ENCODE data around the gene PLXDC2. TPM values are rescaled to one million over a fixed set of nuclear protein-coding genes. Genes with fewer than 3 reads are reported as not detected.

Gene PLXDC2
- total RNA-seq, 1 donor from 2014 or later = 73.1 TPM

GRCh38 chr10:20265146-20265545 lies 448.9 kb downstream of the PLXDC2 start:
- Mint-ChIP-seq H3K4me3 (ENCODE audit: unreplicated experiment) (no peak overlapping the region), H3K4me1 (ENCODE audit: unreplicated experiment) (no peaks in the 10 kb centered on the region), H3K27ac (ENCODE audit: unreplicated experiment) (no peak overlapping the region), H3K36me3 (ENCODE audit: low read depth, unreplicated experiment) (peaks cover 5% of the 10 kb centered on the region), H3K27me3 (ENCODE audit: unreplicated experiment) (peaks cover 4% of the 10 kb centered on the region), H3K9me3 (ENCODE audit: unreplicated experiment) (no peaks in the 10 kb centered on the region)
- no peak for TF ChIP-seq CTCF (IDR thresholded peaks at IDR 0.05; ENCODE audit: unreplicated experiment)
- no peak for DNase-seq (ENCODE audit: low spot score)

GRCh38 chr10:20267734-20268133 lies 451.5 kb downstream of the PLXDC2 start:
- no peak overlapping the region for H3K4me3 Mint-ChIP-seq (ENCODE audit: unreplicated experiment)
- no peak for DNase-seq (ENCODE audit: low spot score)
- peaks cover 8% of the 10 kb centered on the region for H3K4me1 Mint-ChIP-seq (ENCODE audit: unreplicated experiment)
- H3K9me3 Mint-ChIP-seq (ENCODE audit: unreplicated experiment) = no peaks in the 10 kb centered on the region
- peaks cover 2% of the 10 kb centered on the region for H3K36me3 Mint-ChIP-seq (ENCODE audit: low read depth, unreplicated experiment)
- H3K27ac Mint-ChIP-seq (ENCODE audit: unreplicated experiment) = no peak overlapping the region
- no peak for TF ChIP-seq CTCF (IDR thresholded peaks at IDR 0.05; ENCODE audit: unreplicated experiment)
- H3K27me3 Mint-ChIP-seq (ENCODE audit: unreplicated experiment) = peaks cover 6% of the 10 kb centered on the region

GRCh38 chr10:20271490-20271889 lies 455.3 kb downstream of the PLXDC2 start:
- Mint-ChIP-seq H3K9me3 (ENCODE audit: unreplicated experiment) (no peaks in the 10 kb centered on the region), H3K27ac (ENCODE audit: unreplicated experiment) (no peak overlapping the region), H3K4me1 (ENCODE audit: unreplicated experiment) (peaks cover 8% of the 10 kb centered on the region), H3K27me3 (ENCODE audit: unreplicated experiment) (peaks cover 3% of the 10 kb centered on the region), H3K4me3 (ENCODE audit: unreplicated experiment) (no peak overlapping the region), H3K36me3 (ENCODE audit: low read depth, unreplicated experiment) (no peaks in the 10 kb centered on the region)
- TF ChIP-seq CTCF (IDR thresholded peaks at IDR 0.05; ENCODE audit: unreplicated experiment) = no peak
- DNase-seq (ENCODE audit: low spot score) = no peak

- peaks cover 3% of the 10 kb centered on the region for H3K27me3 Mint-ChIP-seq (ENCODE audit: unreplicated experiment)
- no peak for TF ChIP-seq CTCF (IDR thresholded peaks at IDR 0.05; ENCODE audit: unreplicated experiment)
- no peaks in the 10 kb centered on the region for H3K9me3 Mint-ChIP-seq (ENCODE audit: unreplicated experiment)
- H3K4me3 Mint-ChIP-seq (ENCODE audit: unreplicated experiment) = no peak overlapping the region
- H3K36me3 Mint-ChIP-seq (ENCODE audit: low read depth, unreplicated experiment) = no peaks in the 10 kb centered on the region
- H3K27ac Mint-ChIP-seq (ENCODE audit: unreplicated experiment) = no peak overlapping the region
- peaks cover 8% of the 10 kb centered on the region for H3K4me1 Mint-ChIP-seq (ENCODE audit: unreplicated experiment)
- no peak for DNase-seq (ENCODE audit: low spot score)
Measured at GRCh38 chr10:20272608-20273007, 456.4 kb downstream of the PLXDC2 start.

GRCh38 chr10:20274571-20274970 lies 458.3 kb downstream of the PLXDC2 start:
- DNase-seq (ENCODE audit: low spot score) = no peak
- Mint-ChIP-seq H3K9me3 (ENCODE audit: unreplicated experiment) (no peaks in the 10 kb centered on the region), H3K4me3 (ENCODE audit: unreplicated experiment) (no peak overlapping the region), H3K36me3 (ENCODE audit: low read depth, unreplicated experiment) (peaks cover under 1% of the 10 kb centered on the region), H3K27me3 (ENCODE audit: unreplicated experiment) (peaks cover 3% of the 10 kb centered on the region), H3K27ac (ENCODE audit: unreplicated experiment) (no peak overlapping the region), H3K4me1 (ENCODE audit: unreplicated experiment) (peaks cover 8% of the 10 kb centered on the region)
- no peak for TF ChIP-seq CTCF (IDR thresholded peaks at IDR 0.05; ENCODE audit: unreplicated experiment)

Data from endothelial cell (in vitro differentiated cells).